ENCODE measurements around the gene GRIK4.

The GRIK4 gene

GRCh38 chr11:120635136-120635810 lies 123.7 kb downstream of the GRIK4 start:
- no peak for DNase-seq (ENCODE audit: low read depth)

GRCh38 chr11:120637131-120637530 lies 125.6 kb downstream of the GRIK4 start:
- no peak for DNase-seq (ENCODE audit: low read depth)

DNA sequence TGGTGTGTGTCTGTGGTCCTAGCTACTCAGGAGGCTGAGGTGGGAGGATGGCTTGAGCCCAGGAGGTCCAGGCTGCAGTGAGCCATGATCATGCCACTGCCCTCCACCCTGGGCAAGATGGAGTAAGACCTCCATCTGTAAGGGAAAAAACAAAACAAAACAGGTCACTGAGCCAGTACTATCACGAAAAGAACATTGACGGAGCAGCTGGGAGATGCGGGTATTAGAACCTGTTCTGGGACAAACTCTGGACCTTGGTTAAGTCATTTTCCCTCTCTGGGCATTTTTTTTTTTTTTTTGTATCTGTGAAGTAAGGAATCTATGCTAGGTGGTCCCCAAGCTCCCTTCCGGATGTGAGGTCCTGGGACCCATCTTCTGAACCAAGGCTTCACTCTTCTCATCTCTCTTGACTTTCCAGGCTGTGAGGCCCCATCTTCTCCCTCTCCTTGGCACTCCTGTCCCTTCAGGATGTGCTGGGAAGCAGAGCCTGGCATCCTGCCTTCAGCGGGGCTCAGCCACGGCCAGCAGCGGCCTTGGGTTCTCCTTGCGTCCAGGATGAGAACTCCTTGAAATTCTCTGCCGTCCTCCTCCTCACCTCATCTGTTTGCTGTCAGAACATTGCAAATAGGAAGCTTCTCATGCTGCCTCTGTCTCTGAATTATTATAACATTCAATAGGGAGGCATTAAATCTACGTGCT lies 130.8 kb downstream of the GRIK4 start:
- DNase-seq (ENCODE audit: low read depth) = no peak

DNA sequence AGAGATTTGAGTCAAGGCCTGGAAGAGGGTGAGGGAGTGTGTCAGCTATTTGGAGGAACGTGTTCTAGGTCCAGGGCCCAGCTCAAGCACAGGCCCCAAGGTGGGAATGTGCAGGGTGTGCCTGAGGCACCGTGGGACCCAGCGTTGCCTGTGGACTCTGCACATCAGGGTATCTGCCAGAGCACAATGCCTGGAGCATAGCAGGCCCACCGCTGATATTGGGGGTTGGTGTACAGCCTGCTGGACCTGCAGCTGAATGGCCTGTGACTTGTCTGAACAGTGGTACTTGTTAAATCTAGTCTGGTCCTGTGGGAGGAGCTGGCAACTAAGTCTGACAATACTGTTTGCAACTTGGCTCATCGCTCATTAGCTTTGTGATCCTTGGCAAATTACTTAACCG lies 131.7 kb downstream of the GRIK4 start:
- DNase-seq (ENCODE audit: low read depth) = no peak

- DNase-seq (ENCODE audit: low read depth) = no peak
Measured at GRCh38 chr11:120645639-120646038, 134.1 kb downstream of the GRIK4 start.

- DNase-seq (ENCODE audit: low read depth) = no peak
Measured at GRCh38 chr11:120646206-120646605, 134.7 kb downstream of the GRIK4 start.

DNA sequence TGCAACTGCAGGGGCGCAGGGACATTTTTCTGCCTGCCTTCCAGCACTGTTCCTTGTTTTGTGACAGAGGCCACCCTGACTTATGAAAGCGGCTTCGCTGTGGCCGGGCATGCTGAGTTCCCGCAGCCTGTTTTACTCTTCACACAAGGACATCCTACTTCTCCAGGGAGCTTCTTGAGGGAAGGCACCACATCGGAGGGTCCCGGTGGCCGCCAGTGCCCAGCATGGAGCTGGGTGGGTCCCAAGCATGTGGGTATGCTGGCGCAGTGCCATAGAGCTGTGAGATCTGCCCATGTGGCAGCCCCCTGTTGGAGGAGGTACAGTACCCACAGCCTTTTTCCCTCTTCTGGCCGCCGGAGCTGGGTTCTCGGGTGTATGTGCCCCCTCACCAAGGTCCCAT lies 136.1 kb downstream of the GRIK4 start:
- no peak for DNase-seq (ENCODE audit: low read depth)

- no peak for DNase-seq (ENCODE audit: low read depth)
Measured at GRCh38 chr11:120648771-120649170, 137.2 kb downstream of the GRIK4 start.

GRCh38 chr11:120649316-120649715 lies 137.8 kb downstream of the GRIK4 start:
- no peak for DNase-seq (ENCODE audit: low read depth)

DNA sequence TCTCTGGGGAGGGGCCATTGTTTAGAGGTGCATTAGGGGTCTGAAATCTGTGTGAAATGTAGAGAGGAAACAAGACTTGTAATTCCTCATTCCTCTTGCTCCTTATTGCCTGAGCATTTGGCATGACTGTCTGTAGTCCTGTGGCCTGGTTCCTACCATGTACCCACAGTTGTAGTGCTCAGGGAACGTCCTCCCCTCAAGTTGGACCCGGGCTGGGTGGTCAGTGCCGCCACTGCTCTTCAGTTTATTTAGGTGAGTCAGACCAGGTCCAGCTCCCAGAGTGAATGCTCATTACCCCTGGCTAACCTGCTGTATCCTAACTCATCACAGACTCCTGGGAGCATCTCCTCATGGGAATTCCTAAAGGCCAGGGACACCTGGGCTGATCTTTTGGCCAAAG lies 139.8 kb downstream of the GRIK4 start:
- DNase-seq (ENCODE audit: low read depth) = no peak

- DNase-seq (ENCODE audit: low read depth) = no peak
Measured at GRCh38 chr11:120651836-120652235, 140.3 kb downstream of the GRIK4 start.

DNA sequence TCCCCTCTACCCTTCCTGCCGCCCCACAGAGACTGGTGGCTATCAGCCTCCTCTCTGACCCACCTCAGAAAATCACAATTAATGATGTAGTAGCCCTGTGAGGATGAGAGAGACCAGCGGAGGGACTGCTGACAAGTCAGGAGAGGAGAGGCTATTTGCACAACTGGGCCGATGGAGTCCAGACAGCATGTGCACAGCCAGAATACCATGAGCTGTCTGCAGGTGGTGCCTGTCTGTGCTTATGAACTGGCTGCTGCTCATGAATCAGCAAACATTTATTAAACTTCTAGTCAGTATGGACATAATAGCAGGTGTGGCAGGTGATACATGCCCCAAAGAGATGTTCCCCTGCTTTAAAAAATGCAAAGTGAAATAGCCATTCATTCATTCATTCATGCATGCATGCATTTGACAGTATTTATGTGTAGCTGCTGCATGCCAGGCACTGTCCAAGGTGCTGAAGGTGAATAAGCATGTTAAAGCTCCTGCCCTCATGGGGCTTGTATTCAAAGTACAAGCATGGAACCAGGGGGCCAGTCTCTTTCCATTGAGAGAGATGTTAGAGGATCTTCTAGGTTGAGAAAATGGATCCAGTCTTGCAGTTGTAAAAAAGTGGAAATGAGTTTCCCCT lies 141.3 kb downstream of the GRIK4 start:
- no peak for DNase-seq (ENCODE audit: low read depth)

DNA sequence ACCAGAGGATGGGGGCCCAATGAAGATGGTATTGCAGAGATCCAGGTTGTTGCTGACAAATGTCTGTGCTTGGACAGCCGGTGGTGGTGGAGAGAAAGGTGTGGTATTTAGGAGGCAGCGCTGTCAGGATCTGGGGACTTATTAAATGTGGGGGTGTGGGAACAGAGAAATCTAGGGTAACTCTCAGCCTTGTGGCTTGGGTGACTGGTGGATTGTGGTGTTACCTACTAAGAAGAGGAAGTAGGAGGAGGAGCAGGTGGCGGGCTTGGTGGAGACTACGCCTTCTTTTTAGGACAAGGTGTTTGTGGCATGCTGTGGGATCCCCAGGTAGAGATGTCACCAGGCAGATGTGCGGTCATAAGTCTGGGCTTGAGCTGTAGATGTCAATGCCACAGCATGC lies 144.0 kb downstream of the GRIK4 start:
- no peak for DNase-seq (ENCODE audit: low read depth)

DNA sequence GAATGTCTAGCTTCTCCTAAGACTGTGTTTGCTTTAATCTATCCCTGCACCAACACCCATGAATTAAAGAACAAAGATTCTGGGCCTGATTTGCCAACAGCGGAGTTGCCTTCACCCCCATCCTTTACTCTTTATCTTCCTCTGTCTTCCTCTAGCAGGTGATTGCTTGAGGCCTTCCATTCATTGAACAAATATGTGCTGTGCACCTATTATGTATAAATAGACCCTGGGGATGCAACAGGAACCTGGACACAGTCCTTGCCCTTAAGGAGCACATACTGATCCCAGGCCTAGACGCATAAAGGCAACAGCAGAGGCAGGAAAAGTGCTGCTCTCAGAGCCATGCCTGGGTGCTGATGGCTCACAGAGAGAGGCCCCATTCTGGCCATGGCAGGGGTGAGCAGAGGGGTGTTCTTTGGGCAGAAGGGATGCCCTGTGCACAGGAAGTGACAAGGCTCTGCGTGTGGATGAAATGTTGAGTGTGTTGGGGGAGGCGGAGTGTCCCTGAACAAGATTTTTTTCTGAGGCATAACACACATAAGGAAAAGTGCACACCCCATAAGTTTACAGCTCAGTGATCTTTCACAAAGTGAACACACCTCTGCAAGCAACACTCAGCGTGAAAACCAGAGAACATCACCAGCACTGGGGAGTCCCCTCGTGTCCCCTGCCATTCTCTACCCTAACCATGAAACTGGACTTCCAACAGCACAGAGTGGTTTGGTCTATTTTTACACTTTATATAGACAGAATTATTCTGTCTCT lies 145.9 kb downstream of the GRIK4 start:
- DNase-seq (ENCODE audit: low read depth) = no peak

GRCh38 chr11:120658071-120658423 lies 146.5 kb downstream of the GRIK4 start:
- no peak for DNase-seq (ENCODE audit: low read depth)

DNA sequence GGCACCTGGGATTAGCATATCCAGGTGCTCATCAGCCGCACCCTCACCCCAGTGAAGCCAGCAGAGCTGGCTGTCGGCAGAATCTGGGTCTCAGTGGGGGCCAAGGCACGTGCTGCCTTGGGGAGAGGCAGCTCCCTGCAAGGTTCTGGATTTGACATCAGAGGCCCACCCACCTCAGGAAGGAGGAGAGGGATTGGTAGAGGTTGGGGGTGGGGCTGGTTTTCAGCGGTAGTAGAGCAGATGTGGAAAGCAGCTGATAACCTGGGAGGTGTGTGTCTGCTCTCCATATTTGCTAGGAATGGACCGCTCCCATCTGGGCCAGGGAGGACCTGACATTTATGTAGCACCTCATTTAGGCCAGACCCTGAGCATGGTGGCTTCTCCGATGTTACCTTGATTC lies 147.5 kb downstream of the GRIK4 start:
- no peak for DNase-seq (ENCODE audit: low read depth)

DNA sequence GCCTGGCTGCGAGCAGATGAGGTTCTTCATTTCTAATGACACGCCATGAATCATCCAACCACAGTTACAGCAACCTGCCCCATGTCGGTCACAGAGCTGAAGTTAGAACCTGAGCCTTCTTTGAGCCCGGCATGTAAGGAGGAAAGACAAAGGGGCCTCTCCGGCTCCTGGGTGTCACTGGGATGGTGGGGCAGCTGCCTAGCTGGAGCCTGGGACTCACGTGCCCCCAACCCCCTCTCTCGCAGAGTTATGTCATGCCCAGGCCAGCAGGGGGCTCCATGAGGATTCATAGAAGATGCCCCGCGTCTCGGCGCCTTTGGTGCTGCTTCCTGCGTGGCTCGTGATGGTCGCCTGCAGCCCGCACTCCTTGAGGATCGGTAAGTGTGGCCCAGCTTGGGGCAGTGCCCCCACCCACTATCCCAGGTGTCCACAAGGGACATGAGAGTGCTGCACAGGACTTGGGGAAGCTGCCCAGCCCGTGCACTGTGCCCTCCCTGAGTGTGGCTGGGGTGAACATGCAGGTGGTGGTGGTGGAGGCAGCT lies 148.5 kb downstream of the GRIK4 start:
- DNase-seq (ENCODE audit: low read depth) = no peak

GRCh38 chr11:120662071-120662676 lies 150.6 kb downstream of the GRIK4 start:
- no peak for DNase-seq (ENCODE audit: low read depth)

DNA sequence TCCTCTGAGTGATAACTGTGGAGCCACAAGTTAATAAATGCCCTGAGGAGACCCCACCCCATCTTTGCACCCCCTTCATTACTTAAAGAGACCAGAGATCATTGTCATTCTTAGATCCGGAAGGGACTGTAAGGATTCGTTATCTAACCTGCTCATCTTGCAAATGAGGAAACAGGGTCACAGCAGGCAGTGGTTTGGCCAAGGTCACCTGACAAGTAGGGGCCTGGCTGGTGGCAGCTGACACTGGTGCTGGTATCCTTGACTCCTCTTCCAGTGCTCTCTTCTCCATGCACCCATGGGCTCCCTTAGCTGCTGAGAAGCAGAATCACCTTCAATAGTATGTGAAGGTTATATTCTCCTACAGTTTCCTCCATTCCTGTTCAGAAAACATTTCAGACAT lies 151.6 kb downstream of the GRIK4 start:
- DNase-seq (ENCODE audit: low read depth) = no peak

DNA sequence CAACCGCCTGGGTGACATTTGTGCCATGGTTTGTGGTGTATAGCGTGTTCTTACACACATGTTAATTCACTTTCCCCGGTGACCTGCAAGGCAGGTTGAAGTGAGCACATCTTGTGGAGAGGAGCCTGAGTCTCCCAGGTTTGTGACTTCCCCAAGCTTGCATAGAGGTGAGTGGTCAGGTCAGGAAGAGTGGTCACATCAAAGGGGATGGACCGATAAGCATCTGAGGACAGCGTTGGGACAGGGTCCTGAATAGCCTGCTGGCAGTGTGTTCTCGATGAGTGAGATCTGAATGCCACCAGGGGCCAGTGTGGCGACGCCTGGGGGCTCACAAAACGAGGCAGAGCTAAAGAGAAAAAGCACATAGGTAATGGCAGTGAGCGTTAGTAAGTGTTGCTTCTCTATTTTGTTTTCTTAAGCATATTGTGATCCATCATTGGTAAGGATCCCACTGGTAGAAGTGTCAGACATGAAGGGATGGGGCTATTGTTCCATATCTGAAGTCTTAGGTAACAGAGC lies 154.6 kb downstream of the GRIK4 start:
- no peak for DNase-seq (ENCODE audit: low read depth)

- no peak for DNase-seq (ENCODE audit: low read depth)
Measured at GRCh38 chr11:120667281-120667680, 155.7 kb downstream of the GRIK4 start.

DNA sequence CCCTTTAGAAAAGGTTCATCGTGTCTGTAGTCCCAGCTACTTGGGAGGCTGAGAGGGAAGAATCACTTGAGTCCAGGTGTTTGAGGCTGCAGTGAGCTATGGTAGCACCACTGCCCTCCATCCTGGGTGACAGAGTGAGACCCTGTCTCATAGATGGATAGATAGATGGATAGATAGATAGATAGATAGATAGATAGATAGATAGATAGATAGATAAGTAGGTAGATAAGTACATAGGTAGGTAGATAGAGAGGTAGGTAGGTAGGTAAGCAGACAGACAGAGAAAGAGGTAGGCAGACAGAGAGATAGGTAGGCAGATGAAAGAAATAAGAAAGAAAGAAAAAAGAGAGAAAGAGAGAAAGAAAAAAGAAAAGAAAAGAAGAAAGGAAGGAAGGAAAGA lies 156.4 kb downstream of the GRIK4 start:
- no peak for DNase-seq (ENCODE audit: low read depth)

Measured in HS-5 (cell line).